ENCODE data around the gene GOLGA6D. TPM values are rescaled to one million over a fixed set of nuclear protein-coding genes. Genes with fewer than 3 reads are reported as not detected.

The GOLGA6D gene
- polyA plus RNA-seq, 3 donors: not detected

Small RNA genes lying within 50 kb of the gene (small RNA-seq; reads per million reads assigned to genes)
- gene AC068338.1 (ENCODE audit: insufficient read length, low read depth) (not detected), gene RN7SL327P (ENCODE audit: insufficient read length, low read depth) (not detected), gene RN7SL489P (ENCODE audit: insufficient read length, low read depth) (not detected)

Other genes starting within 250 kb of the GOLGA6D start
- gene C15orf39, start 81.0 kb upstream of the GOLGA6D start, polyA plus RNA-seq: 10 to 100 TPM in 2 of 3 donors, 1 to 10 TPM in 1; 8.9 to 80.7 (median 18.2) TPM
- not detected for gene GOLGA6C, start 24.5 kb upstream of the GOLGA6D start, polyA plus RNA-seq
- gene COMMD4, start 53.2 kb downstream of the GOLGA6D start, polyA plus RNA-seq: 10 to 100 TPM; 41.1 to 63.1 (median 41.3) TPM
- 1 to 10 TPM in 1 of 3 donors, under 1 TPM in 2; 0.52 to 6.7 (median 0.53) TPM for gene NEIL1, start 64.2 kb downstream of the GOLGA6D start, polyA plus RNA-seq
- 100 to 1,000 TPM in 1 of 3 donors, 10 to 100 TPM in 2; 32.9 to 453 (median 42.9) TPM for gene MAN2C1, start 85.8 kb downstream of the GOLGA6D start, polyA plus RNA-seq
- 10 to 100 TPM in 1 of 3 donors, 1 to 10 TPM in 2; 2.3 to 20.7 (median 7.9) TPM for gene SIN3A, start 168.9 kb downstream of the GOLGA6D start, polyA plus RNA-seq